Mucosa of stomach (tissue), 1 donor: Measurements from ENCODE around the gene SFI1.
"Not testable (repeated sequence)": the region's sequence is repeated elsewhere in the genome, so short reads cannot be mapped to it uniquely, and the experiment has no call there.

Experiments used
- H3K27me3 ChIP-seq: one replicate; pipeline ENCODE4 v1.7.0; 2013; ENCODE audit warnings: mild to moderate bottlenecking, low read length; ENCODE audit not compliant: control insufficient read depth, insufficient read depth
- H3K36me3 ChIP-seq: one replicate; pipeline ENCODE4 v1.7.0; 2013; ENCODE audit warnings: low read length; ENCODE audit not compliant: control insufficient read depth, insufficient read depth
- H3K4me1 ChIP-seq: one replicate; pipeline ENCODE4 v1.7.0; 2013; ENCODE audit warnings: mild to moderate bottlenecking, low read length; ENCODE audit not compliant: control insufficient read depth, insufficient read depth
- H3K4me3 ChIP-seq: one replicate; pipeline ENCODE4 v1.7.0; 2013; ENCODE audit warnings: low read length
- H3K9ac ChIP-seq: one replicate; pipeline ENCODE4 v1.7.0; 2013; ENCODE audit warnings: mild to moderate bottlenecking, low read length, moderate library complexity
- H3K9me3 ChIP-seq: one replicate; pipeline ENCODE4 v1.7.0; 2013; ENCODE audit warnings: mild to moderate bottlenecking, low read length, moderate library complexity; ENCODE audit not compliant: control insufficient read depth
- donor health status: Pancreatic carcinoma.

Gene SFI1

GRCh38 chr22:31660860-31661341, 164.6 kb downstream of the SFI1 start:
- H3K9ac ChIP-seq, result peak overlapping the region; percentile 77
- not testable (repeated sequence) for H3K27me3 ChIP-seq, H3K9me3 ChIP-seq, H3K36me3 ChIP-seq
- peak overlapping the region; percentile 37 for H3K4me3 ChIP-seq
- peaks cover 21% of the 10 kb centered on the region for H3K4me1 ChIP-seq

- Histone ChIP-seq H3K4me3 (peak within 1 kb of the TSS; percentile 37), H3K4me1 (peaks cover 21% of the 10 kb centered on the region), H3K9me3 (no peaks in the 10 kb centered on the region), H3K9ac (peak within 1 kb of the TSS; percentile 77), H3K27me3 (no peaks in the 10 kb centered on the region), H3K36me3 (no peaks in the 10 kb centered on the region)
These were observed 165.7 kb downstream of the SFI1 start, which contains the start of gene PISD for GRCh38 chr22:31661851-31662667. Gene PISD, minus strand, starts transcription at chr22:31662215. Its CDS starts 7 bp downstream, at chr22:31662208.

- no peaks in the 10 kb centered on the region for H3K9me3 ChIP-seq
- no peaks in the 10 kb centered on the region for H3K36me3 ChIP-seq
- H3K9ac ChIP-seq, result peak overlapping the region; percentile 77
- peak overlapping the region; percentile 37 for H3K4me3 ChIP-seq
- no peaks in the 10 kb centered on the region for H3K27me3 ChIP-seq
- peaks cover 21% of the 10 kb centered on the region for H3K4me1 ChIP-seq
These were observed 166.3 kb downstream of the SFI1 start for GRCh38 chr22:31662668-31663037.
